GM12875 (cell line): ENCODE measurements around the gene ELAVL1.

Source experiments
- H3K4me3 ChIP-seq: one replicate; pipeline ENCODE4 v1.5.1; 2011; ENCODE audit warnings: low read depth, low read length, control low read depth
- CTCF ChIP-seq: IDR thresholded peaks from 2 replicates; pipeline ENCODE4 v1.5.1; 2011; ENCODE audit warnings: low read depth, mild to moderate bottlenecking, control low read depth, inconsistent platforms, low read length, moderate library complexity, borderline replicate concordance; ENCODE audit not compliant: insufficient read depth

Gene ELAVL1

GRCh38 chr19:7969555-7969939 lies 35.9 kb downstream of the ELAVL1 start:
- TF ChIP-seq CTCF: no peak
- no peak overlapping the region for H3K4me3 ChIP-seq

- no peak overlapping the region for H3K4me3 ChIP-seq
- no peak for TF ChIP-seq CTCF
Measured at GRCh38 chr19:7968796-7969554, 36.5 kb downstream of the ELAVL1 start.

DNA sequence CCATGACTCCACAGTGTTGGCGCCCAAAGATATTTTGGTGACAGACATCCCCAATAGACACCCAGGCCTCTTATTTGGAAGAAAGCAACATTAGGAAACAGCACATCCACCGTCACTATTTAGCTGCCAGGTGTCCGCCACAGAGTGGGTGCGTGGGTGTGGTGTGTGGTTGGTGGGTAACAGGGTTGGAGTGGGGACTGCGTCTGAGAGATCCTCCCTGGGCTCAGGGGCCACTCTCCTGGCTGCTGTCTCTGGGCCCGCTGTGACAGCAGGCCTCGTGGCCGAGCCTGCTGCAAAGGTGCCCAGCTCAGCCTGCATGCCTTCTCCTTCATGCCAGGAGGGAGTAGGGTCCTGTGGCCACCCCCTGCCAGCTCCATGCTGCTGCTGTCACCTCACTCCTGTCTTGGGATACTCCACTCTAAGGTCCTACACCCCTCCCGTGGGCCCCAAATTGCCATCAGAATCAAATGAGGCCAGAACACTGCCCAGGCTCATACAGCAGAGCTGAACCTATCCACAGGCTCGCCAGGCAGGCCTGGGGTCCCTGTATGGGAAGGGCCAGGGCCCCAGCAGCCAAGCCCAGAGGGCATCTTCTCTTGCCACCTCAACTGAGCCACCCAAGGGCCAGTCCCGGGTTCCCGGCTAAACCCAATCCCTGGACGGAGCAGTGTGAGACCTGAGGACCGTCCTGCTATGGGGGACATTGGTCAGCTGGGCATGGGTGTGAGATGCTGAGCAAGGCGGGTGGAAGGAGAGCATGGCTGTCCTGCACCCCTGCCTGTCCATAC lies 37.2 kb downstream of the ELAVL1 start:
- no peak for TF ChIP-seq CTCF
- no peak overlapping the region for H3K4me3 ChIP-seq

GRCh38 chr19:7965921-7966665 lies 39.3 kb downstream of the ELAVL1 start:
- no peak overlapping the region for H3K4me3 ChIP-seq
- TF ChIP-seq CTCF: no peak

DNA sequence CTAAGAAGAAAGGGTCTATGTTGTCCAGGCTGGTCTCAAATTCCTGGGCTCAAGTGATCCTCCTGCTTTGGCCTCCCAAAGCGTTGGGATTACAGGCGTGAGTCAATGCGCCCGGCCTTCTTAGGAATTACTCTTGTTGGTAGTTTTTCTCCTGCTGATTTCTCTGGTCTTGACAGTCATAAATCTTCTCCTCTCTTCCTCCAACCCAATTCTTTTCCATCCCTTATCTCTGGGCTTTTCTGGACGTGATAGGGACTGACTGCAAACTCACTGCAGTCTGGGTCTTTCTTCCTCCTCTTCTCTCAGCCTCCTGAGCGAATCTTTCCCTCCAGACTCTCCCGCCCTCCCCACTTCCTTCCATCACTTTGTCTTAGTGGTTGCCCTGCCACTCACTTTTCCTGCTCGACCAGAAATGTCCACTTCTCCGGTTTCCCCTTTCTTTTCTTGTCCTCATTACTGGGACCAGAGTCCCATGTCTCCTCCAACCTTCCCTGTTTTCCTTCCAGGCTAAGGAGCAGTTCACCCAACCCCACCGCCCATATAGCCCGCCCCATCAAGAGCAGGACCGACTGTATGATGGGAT lies 40.1 kb downstream of the ELAVL1 start:
- no peak for TF ChIP-seq CTCF
- H3K4me3 ChIP-seq: no peak overlapping the region

DNA sequence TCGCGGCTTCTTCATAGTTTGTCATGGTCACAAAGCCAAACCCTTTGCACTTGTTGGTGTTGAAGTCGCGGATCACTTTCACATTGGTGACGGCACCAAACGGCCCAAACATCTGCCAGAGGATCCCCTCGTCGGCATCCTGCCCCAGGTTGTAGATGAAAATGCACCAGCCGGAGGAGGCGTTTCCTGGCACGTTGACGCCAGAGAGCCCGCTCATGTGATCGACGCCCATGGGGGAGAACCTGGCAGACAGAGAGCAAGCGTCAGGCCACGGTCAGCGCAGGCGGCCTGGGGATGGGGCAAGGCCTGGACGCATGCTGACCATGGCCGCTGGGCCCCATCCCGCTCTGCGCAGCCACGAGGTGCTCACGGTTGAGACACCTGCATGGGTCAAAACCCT lies 41.9 kb downstream of the ELAVL1 start:
- no peak overlapping the region for H3K4me3 ChIP-seq
- TF ChIP-seq CTCF: no peak
